Left lung (tissue), 10 donors: ENCODE measurements around the gene MTSS2. TPM values are rescaled to one million over a fixed set of nuclear protein-coding genes. Genes with fewer than 3 reads are reported as not detected.

Experiments used
- ATAC-seq: fragments of 200-7000 bp; cut with Tn5 transposase; one replicate; pipeline ENCODE4 v1.9.1; 2020; ENCODE audit warnings: moderate library complexity
- DNase-seq, 4 donors: peaks; one replicate each; pipeline ENCODE4 v3.0.0-alpha.2; 2013 to 2020
- H3K27ac ChIP-seq, 2 donors: fragments of 200-600 bp; sonication (generic) in 1 of 2; one replicate each; pipeline versions ENCODE4 v1.5.0 to v1.8.0; 2020 to 2021
- H3K27me3 ChIP-seq, 2 donors: fragments of 200-600 bp; sonication (generic) in 1 of 2; one replicate each; pipeline versions ENCODE4 v1.5.0 to v1.8.0; 2020 to 2021
- H3K36me3 ChIP-seq, 2 donors: fragments of 200-600 bp; sonication (generic) in 1 of 2; one replicate each; pipeline versions ENCODE4 v1.5.0 to v1.8.0; 2020 to 2021
- H3K4me1 ChIP-seq, 2 donors: fragments of 200-600 bp; one replicate each; pipeline ENCODE4 v1.8.0; 2021
- H3K4me3 ChIP-seq, 2 donors: fragments of 200-600 bp; sonication (generic) in 1 of 2; one replicate each; pipeline versions ENCODE4 v1.5.0 to v1.8.0; 2020 to 2021; ENCODE audit warnings: mild to moderate bottlenecking in 1 of 2
- H3K9me3 ChIP-seq, 2 donors: fragments of 200-600 bp; sonication (generic) in 1 of 2; one replicate each; pipeline versions ENCODE4 v1.5.0 to v1.8.0; 2020 to 2021
- intact Hi-C, 2 donors: fragments of 100-400 bp; cut with DNase I; formaldehyde crosslinking; loops; one replicate each; pipeline versions ENCODE4 v1.11.2 to v1.14.2; 2022
- polyA plus RNA-seq, 6 donors: library from polyadenylated mRNA; unstranded; fragments of 120-200 nt; gene quantifications; one replicate each; pipeline ENCODE4 v1.2.1, GENCODE V29; 2013; ENCODE audit not compliant: insufficient read length in 6 of 6
- total RNA-seq, 2 donors: library from RNA; stranded (reverse); fragmentation: NEBNext Ultra II Directional; extraction: Animal tissue kit (Norgen Biotek cat#: 25700); gene quantifications; one replicate each; pipeline ENCODE4 v1.2.1, GENCODE V29; 2021
- TF ChIP-seq, protein P1 (sequence below), 2 donors: fragments of 200-600 bp; sonication (generic) in 1 of 2; IDR thresholded peaks; one replicate each; pipeline versions ENCODE4 v1.5.0 to v1.8.0; 2021; ENCODE audit warnings: antibody characterized with exemption in 2 of 2
- donor health status: DM: no; HTN: yes; CAD: no.
- donor health status: DM: no; HTN: no; CAD: no.

The MTSS2 gene
- total and polyA plus RNA-seq, 8 donors, result 58.1 to 106 (median 98.6) TPM

DNA sequence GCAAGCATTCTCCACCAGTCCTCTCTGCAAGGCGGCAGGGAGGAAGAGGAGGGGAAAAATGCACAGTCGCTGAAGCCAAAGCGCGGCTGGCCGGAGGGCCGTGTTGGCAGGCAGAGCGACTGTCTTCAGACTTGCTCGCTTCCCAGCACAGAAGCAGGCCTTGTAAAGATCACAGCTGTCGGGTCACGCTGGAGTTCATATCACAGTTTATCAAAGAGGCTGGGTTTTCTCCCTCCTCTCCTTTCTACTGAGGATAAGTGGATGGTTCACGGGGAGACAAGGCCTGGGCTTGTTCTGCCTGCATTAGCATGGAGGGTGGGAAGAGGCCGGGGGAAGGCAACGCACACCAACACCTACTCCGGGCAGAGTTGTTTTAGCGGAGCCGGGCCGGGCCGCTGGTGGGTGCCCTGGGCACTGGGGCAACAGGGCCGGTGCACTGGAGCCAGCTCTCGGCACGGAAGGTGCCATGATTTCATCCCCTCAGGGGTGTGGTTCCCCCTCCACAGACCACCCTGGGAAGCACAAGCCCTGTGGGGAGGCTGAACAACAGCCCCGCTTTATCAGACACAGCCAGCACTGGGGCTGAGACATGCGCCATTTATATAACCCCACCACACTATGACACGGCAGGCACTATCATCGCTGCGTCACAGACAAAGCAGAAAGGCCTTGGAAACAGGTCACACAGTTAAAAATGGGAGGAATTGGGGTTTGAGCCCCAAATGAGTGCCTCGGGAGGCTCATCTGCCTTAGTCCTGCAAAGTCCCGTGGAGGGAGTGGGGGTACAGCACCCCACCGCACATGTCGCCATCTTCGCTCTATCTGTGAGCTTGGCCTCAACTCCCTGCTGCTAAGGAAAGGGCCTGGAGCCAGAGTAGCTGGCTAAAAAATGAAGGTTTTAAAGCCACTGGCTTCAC lies 40.3 kb upstream of the MTSS2 start:
- ATAC-seq (peak; percentile 36), DNase-seq (peak in 2 of 4 donors; percentile 95 to 96)
- H3K27ac ChIP-seq, result peak overlapping the region; percentile 70 to 90
- H3K9me3 ChIP-seq, result no peaks in the 10 kb centered on the region
- H3K36me3 ChIP-seq, result peaks cover 0 to 72% of the 10 kb centered on the region in 2 donors
- H3K27me3 ChIP-seq, result no peaks in the 10 kb centered on the region
- TF ChIP-seq, protein P1, sequence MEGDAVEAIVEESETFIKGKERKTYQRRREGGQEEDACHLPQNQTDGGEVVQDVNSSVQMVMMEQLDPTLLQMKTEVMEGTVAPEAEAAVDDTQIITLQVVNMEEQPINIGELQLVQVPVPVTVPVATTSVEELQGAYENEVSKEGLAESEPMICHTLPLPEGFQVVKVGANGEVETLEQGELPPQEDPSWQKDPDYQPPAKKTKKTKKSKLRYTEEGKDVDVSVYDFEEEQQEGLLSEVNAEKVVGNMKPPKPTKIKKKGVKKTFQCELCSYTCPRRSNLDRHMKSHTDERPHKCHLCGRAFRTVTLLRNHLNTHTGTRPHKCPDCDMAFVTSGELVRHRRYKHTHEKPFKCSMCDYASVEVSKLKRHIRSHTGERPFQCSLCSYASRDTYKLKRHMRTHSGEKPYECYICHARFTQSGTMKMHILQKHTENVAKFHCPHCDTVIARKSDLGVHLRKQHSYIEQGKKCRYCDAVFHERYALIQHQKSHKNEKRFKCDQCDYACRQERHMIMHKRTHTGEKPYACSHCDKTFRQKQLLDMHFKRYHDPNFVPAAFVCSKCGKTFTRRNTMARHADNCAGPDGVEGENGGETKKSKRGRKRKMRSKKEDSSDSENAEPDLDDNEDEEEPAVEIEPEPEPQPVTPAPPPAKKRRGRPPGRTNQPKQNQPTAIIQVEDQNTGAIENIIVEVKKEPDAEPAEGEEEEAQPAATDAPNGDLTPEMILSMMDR (IDR thresholded peaks at IDR 0.05), result no peak
- intact Hi-C loops, result no loop called here
- no peak overlapping the region for H3K4me3 ChIP-seq
- H3K4me1 ChIP-seq, result peaks cover 23 to 27% of the 10 kb centered on the region in 2 donors

DNA sequence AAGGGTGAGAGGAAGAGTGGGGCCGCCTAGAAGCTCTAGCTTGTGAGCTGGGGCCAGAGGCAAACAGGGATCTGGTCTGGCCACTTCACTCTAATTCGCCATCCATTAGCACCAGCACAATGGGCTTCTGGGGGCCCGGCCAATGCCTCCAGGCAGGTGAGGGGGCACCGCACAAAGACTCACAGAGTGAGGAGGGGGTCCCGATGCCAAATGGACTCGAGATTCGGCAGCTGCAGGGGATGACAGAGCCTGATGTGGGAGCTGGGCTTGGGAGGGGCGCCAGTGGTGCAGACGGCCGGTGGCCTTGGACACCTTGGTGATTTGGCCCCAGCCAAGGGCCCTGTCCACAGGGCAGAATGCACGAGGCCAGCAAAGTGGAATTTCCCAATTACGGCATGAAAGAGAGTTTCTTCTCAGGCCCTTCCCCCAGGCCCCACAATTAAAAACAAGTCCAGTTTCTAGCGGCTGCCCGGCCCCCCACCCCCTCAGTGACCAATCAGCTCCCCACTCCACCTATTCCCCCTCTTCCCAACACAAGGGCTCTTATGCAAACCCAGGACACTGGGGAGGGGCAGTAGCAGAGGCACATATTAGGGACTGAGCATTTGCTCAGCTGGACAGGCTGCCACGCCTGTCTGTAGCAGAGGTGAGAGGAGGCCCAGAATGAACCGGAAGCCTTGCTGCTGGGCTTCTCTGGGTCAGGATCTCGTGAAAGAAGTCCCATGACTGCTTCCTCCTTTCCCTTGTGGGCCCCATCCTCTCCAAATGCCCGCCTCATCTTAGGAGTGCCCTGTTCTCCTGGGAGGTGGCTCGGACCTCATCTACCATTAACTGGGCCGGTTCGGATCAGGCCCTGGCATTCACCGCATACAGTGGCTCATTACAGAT lies 39.4 kb upstream of the MTSS2 start:
- peak; percentile 89 for ATAC-seq
- Histone ChIP-seq H3K9me3 (no peaks in the 10 kb centered on the region), H3K4me1 (peaks cover 23 to 27% of the 10 kb centered on the region in 2 donors), H3K27me3 (no peaks in the 10 kb centered on the region), H3K4me3 (no peak overlapping the region), H3K27ac (peak overlapping the region; percentile 70 to 90), H3K36me3 (peaks cover 0 to 72% of the 10 kb centered on the region in 2 donors)
- TF ChIP-seq, protein P1 (IDR thresholded peaks at IDR 0.05), result no peak
- peak in 2 of 4 donors; percentile 85 to 93 for DNase-seq
- intact Hi-C loops, result no loop called here

DNA sequence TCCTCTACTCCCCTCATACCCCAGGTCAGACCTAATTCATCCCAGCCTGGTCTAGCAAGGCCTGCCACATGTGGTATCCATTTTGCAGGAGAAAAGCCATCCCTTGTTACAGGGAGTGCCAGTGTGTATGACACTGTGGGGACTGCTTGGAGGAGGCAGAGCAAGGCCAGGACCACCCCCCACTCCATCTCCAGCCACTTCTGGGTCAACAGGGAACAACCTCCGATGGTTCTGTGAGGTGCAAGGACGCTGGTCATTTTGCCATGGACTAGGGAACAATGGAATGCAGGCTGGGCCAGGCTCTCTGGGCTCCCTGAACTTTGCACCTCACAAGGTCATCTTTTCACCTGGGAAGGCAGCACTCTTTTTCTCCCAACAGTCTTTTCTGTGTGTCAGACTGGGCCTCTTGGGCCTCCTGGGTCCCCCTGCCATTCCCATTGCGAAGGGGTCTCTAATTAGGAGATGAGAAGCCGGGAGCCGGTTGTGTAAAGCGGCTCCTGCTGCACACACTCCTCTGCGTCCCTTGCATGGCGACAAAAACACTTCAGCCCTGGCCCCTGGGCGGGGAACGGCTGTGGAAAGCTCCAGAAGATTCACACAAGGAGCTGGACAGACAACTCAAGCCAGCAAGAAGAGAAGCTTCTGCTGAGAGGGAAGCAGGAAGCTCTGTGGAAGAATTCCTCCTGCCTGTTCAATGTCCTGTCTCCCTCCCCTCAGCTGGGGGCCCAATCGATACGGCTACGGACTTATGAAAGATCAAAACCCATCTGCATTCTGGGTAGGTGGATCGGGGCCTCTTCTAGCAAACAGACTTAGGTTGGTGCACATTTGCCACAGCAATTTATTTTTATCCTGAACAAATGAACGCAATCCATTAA lies 38.5 kb upstream of the MTSS2 start:
- Histone ChIP-seq H3K27ac (peak overlapping the region; percentile 70 to 90), H3K4me3 (no peak overlapping the region), H3K9me3 (no peaks in the 10 kb centered on the region), H3K4me1 (peaks cover 23 to 27% of the 10 kb centered on the region in 2 donors), H3K36me3 (peaks cover 0 to 72% of the 10 kb centered on the region in 2 donors), H3K27me3 (no peaks in the 10 kb centered on the region)
- ATAC-seq (no peak), DNase-seq (no peak)
- TF ChIP-seq, protein P1 (IDR thresholded peaks at IDR 0.05), result no peak
- intact Hi-C loops, result no loop called here

DNA sequence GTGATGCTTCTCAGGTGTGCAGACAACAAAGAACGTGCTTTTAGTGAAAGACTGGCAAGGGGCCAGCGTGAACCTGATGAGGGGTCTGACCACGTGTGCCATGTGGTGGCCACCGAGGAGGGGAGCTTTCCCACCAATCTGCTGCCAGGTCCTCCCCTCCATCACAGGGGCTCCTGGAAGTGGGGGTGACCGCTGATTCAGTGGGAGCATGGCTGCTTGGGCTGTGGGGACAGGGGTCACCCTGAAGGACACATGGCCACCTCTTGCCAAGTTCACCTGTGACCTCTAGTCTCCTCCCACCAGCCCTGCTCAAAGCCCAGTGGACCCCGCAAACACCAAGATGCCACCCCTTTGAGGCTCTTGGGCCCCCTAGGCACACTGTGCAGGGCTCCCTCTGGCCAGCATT lies 37.9 kb upstream of the MTSS2 start:
- ATAC-seq, result no peak
- DNase-seq, result no peak
- Histone ChIP-seq H3K9me3 (no peaks in the 10 kb centered on the region), H3K4me3 (no peak overlapping the region), H3K27ac (no peak overlapping the region), H3K36me3 (peaks cover 0 to 71% of the 10 kb centered on the region in 2 donors), H3K4me1 (peaks cover 23 to 27% of the 10 kb centered on the region in 2 donors), H3K27me3 (no peaks in the 10 kb centered on the region)
- TF ChIP-seq, protein P1 (IDR thresholded peaks at IDR 0.05), result no peak
- intact Hi-C loops, result no loop called here
